HFFc6 (cell line): ENCODE results near the gene GPR176. TPM values are rescaled to one million over a fixed set of nuclear protein-coding genes. Genes with fewer than 3 reads are reported as not detected.

Source experiments
- DNase-seq: peaks from one replicate; pipeline ENCODE4 v3.0.0-alpha.2; 2018
- H3K27ac Mint-ChIP-seq: 2 replicates; pipeline ENCODE4 v1.8.0; 2020; ENCODE audit warnings: mild to moderate bottlenecking, mixed read lengths
- H3K27me3 Mint-ChIP-seq: 2 replicates; pipeline ENCODE4 v1.8.0; 2021; ENCODE audit warnings: mild to moderate bottlenecking, moderate library complexity, mixed read lengths; ENCODE audit not compliant: insufficient read depth
- H3K36me3 Mint-ChIP-seq: 2 replicates; pipeline ENCODE4 v1.8.0; 2021; ENCODE audit warnings: low read depth, mixed read lengths
- H3K4me1 Mint-ChIP-seq: 2 replicates; pipeline ENCODE4 v1.8.0; 2020; ENCODE audit warnings: low read depth, mixed read lengths
- H3K4me3 Mint-ChIP-seq: 2 replicates; pipeline ENCODE4 v1.8.0; 2020; ENCODE audit warnings: mild to moderate bottlenecking, moderate library complexity, mixed read lengths
- H3K9me3 Mint-ChIP-seq: 2 replicates; pipeline ENCODE4 v1.8.0; 2020; ENCODE audit warnings: mild to moderate bottlenecking, mixed read lengths
- CTCF ChIP-seq: fragments of 200-600 bp; sonication (generic); IDR thresholded peaks from 2 replicates; pipeline ENCODE4 v1.5.0; 2021; ENCODE audit warnings: antibody characterized with exemption, mild to moderate bottlenecking
- total RNA-seq, 6 experiments: library from RNA; stranded (reverse); fragmentation: NEBNext Ultra II Directional; extraction: Animal tissue kit (Norgen Biotek cat#: 25700); gene quantifications; 2 replicates in 1 of 6; 3 replicates in 5 of 6; pipeline ENCODE4 v1.2.3, GENCODE V29; 2021

Gene GPR176
- total RNA-seq, 6 experiments from 2014 or later, result 151 to 193 (median 169) TPM

GRCh38 chr15:39942753-39943150 lies 22.7 kb upstream of the GPR176 start:
- Mint-ChIP-seq H3K4me3 (peak overlapping the region; percentile 69), H3K9me3 (peaks cover 13% of the 10 kb centered on the region; the same call in 1 of the 2 replicates), H3K4me1 (peaks cover 91% of the 10 kb centered on the region), H3K36me3 (peaks cover 71% of the 10 kb centered on the region), H3K27me3 (no peaks in the 10 kb centered on the region), H3K27ac (peak overlapping the region; percentile 89)
- no peak for DNase-seq
- no peak for TF ChIP-seq CTCF

GRCh38 chr15:39942101-39942752 lies 22.2 kb upstream of the GPR176 start:
- no peak for TF ChIP-seq CTCF

GRCh38 chr15:39939487-39940452 lies 19.7 kb upstream of the GPR176 start:
- peaks cover 4% of the 10 kb centered on the region; the same call in 1 of the 2 replicates for H3K27me3 Mint-ChIP-seq
- peak overlapping the region; percentile 54 for H3K27ac Mint-ChIP-seq
- no peak for TF ChIP-seq CTCF
- no peak for DNase-seq
- peak overlapping the region; percentile 18; the same call in 1 of the 2 replicates for H3K4me3 Mint-ChIP-seq
- H3K4me1 Mint-ChIP-seq, result peaks cover 91% of the 10 kb centered on the region
- H3K9me3 Mint-ChIP-seq, result peaks cover 7% of the 10 kb centered on the region; the same call in 1 of the 2 replicates
- peaks cover 72% of the 10 kb centered on the region for H3K36me3 Mint-ChIP-seq

More at GRCh38 chr15:39942101-39942752, 22.2 kb upstream of the GPR176 start:
- H3K9me3 Mint-ChIP-seq, result peaks cover 13% of the 10 kb centered on the region; the same call in 1 of the 2 replicates
- peak; percentile 76 for DNase-seq
- H3K36me3 Mint-ChIP-seq, result peaks cover 70% of the 10 kb centered on the region
- no peaks in the 10 kb centered on the region for H3K27me3 Mint-ChIP-seq
- peak overlapping the region; percentile 89 for H3K27ac Mint-ChIP-seq
- H3K4me3 Mint-ChIP-seq, result peak overlapping the region; percentile 69
- peaks cover 91% of the 10 kb centered on the region for H3K4me1 Mint-ChIP-seq

GRCh38 chr15:39937696-39938095 lies 17.6 kb upstream of the GPR176 start:
- Mint-ChIP-seq H3K27me3 (peaks cover 4% of the 10 kb centered on the region), H3K4me3 (peak overlapping the region; percentile 50), H3K9me3 (peaks cover 9% of the 10 kb centered on the region), H3K27ac (peak overlapping the region; percentile 30), H3K36me3 (peaks cover 65% of the 10 kb centered on the region), H3K4me1 (peaks cover 90% of the 10 kb centered on the region)
- DNase-seq, result no peak
- TF ChIP-seq CTCF, result no peak

- no peak for TF ChIP-seq CTCF
- H3K4me1 Mint-ChIP-seq, result peaks cover 86% of the 10 kb centered on the region
- DNase-seq, result no peak
- H3K4me3 Mint-ChIP-seq, result peak overlapping the region; percentile 96
- H3K36me3 Mint-ChIP-seq, result peaks cover 68% of the 10 kb centered on the region
- peaks cover 4% of the 10 kb centered on the region for H3K27me3 Mint-ChIP-seq
- H3K27ac Mint-ChIP-seq, result no peak overlapping the region
- peaks cover 13% of the 10 kb centered on the region for H3K9me3 Mint-ChIP-seq
Measured at GRCh38 chr15:39936681-39937080, 16.6 kb upstream of the GPR176 start.
